ENCODE data around the gene AHNAK2. TPM values are rescaled to one million over a fixed set of nuclear protein-coding genes. Genes with fewer than 3 reads are reported as not detected.

The AHNAK2 gene
- total RNA-seq, 1 experiment from 2014 or later = 45.0 TPM

DNA sequence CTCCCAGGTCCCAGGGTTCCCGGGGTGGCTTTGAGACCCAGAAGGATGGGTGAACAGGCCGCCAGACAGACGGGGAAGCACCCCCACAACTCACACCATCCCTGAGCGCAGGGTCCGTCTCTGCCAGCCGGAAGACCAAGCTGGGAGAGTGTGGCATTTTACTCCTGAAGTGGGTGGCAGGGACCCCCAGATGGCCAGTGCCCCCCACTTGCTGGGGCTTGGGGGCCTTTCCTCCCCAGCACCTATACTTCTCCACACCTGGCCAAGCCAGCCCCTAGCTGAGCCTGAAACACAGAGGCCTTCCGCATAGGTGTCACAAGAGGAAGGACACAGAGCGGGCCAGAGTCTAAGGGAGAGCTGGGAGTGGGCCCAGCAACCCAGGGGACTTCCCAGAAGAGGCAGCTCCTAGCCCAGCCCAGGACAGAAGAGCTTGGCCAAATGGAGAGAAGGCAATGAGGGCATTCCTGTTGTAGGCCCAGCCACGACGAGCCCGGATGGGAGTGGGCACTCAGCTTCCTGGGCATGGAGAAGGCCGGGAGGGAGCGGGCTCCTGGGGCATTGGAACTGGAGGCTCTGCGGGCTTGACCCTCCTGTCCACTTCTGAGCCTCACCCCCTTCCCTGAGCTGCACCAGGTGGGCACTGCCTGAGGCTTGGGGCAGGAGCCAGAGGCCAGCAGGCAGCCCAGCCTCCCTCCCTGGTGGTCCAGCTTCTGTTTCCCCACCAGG is 3.3 kb downstream of the AHNAK2 start:
- H4K20me1 ChIP-seq (ENCODE audit: insufficient read depth) = no peaks in the 10 kb centered on the region
- peaks cover 4% of the 10 kb centered on the region; the same call in 1 of the 2 replicates for H3K79me2 ChIP-seq (ENCODE audit: insufficient read depth, low read length)
- peak overlapping the region; percentile 90 for H3K4me2 ChIP-seq (ENCODE audit: low read length)
- POLR2A ChIA-PET = interaction anchor here (1.0 to 2.1 kb wide), 3 partner anchors 42 to 71 kb away, joined by 3 to 5 read pairs (median 3); no protein-coding TSS in a partner anchor
- RAD21 ChIA-PET (ENCODE audit: low non-redundant PET in 1 of 2, low total read pairs in 2 of 2, uncharacterized antibody in 2 of 2, unreplicated experiment in 2 of 2) = interaction anchor here (1.4 to 1.9 kb wide), 2 partner anchors 40 to 71 kb away, joined by 3 to 6 read pairs; no protein-coding TSS in a partner anchor
- no peak for ATAC-seq
- CTCF ChIA-PET = interaction anchor here (0.6 to 5.3 kb wide), 6 partner anchors 10 to 72 kb away, joined by 3 to 56 read pairs (median 4); no protein-coding TSS in a partner anchor
- peak overlapping the region; percentile 98 for H3K27ac ChIP-seq (ENCODE audit: low read depth, low read length)
- peaks cover 71 to 95% of the 10 kb centered on the region in 2 experiments for H3K4me1 ChIP-seq (ENCODE audit: control insufficient read depth in 1 of 2, insufficient read depth in 2 of 2, low read length in 2 of 2)
- peak overlapping the region; percentile 80 for H3K9ac ChIP-seq (ENCODE audit: low read length)
- BruUV-seq (replicated peaks) = no TSS peak
- DNase-seq (ENCODE audit: low read depth, low spot score) = no peak
- H2AFZ ChIP-seq (ENCODE audit: low read depth, low read length, poor library complexity, severe bottlenecking) = no peak overlapping the region
- intact Hi-C loops (cut with micrococcal nuclease) = loop anchor here (5.0 to 10.0 kb wide), 2 partner anchors 112 to 190 kb away; partner anchors contain the start of gene JAG2
- no peaks in the 10 kb centered on the region for H3K27me3 ChIP-seq (ENCODE audit: insufficient read depth, low read length)
- TF ChIP-seq YY1 (IDR thresholded peaks at IDR 0.05; ENCODE audit: extremely low read depth, insufficient replicate concordance, low read depth, low read length) = no peak
- TF ChIP-seq ZNF274 (IDR thresholded peaks at IDR 0.05; ENCODE audit: low read depth, low read length) = no peak
- TF ChIP-seq SIN3A (IDR thresholded peaks at IDR 0.05; ENCODE audit: low read depth) = no peak
- TF ChIP-seq POLR2A (IDR thresholded peaks at IDR 0.05; ENCODE audit: borderline replicate concordance, extremely low read depth, insufficient read depth, insufficient read length) = no peak
- TF ChIP-seq, protein P1, sequence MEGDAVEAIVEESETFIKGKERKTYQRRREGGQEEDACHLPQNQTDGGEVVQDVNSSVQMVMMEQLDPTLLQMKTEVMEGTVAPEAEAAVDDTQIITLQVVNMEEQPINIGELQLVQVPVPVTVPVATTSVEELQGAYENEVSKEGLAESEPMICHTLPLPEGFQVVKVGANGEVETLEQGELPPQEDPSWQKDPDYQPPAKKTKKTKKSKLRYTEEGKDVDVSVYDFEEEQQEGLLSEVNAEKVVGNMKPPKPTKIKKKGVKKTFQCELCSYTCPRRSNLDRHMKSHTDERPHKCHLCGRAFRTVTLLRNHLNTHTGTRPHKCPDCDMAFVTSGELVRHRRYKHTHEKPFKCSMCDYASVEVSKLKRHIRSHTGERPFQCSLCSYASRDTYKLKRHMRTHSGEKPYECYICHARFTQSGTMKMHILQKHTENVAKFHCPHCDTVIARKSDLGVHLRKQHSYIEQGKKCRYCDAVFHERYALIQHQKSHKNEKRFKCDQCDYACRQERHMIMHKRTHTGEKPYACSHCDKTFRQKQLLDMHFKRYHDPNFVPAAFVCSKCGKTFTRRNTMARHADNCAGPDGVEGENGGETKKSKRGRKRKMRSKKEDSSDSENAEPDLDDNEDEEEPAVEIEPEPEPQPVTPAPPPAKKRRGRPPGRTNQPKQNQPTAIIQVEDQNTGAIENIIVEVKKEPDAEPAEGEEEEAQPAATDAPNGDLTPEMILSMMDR (IDR thresholded peaks at IDR 0.05 in 2 of 3, conservative IDR thresholded peaks at IDR 0.05 in 1 of 3; ENCODE audit: borderline replicate concordance in 1 of 3, insufficient read depth in 1 of 3, low read depth in 2 of 3, low read length in 2 of 3) = no peak
- no peak for TF ChIP-seq CEBPB (IDR thresholded peaks at IDR 0.05; ENCODE audit: low read depth)
- TF ChIP-seq CBX3 (IDR thresholded peaks at IDR 0.05; ENCODE audit: low read depth) = no peak
- TF ChIP-seq EGR1 (IDR thresholded peaks at IDR 0.05; ENCODE audit: low read depth) = no peak
- TF ChIP-seq FOSL1 (IDR thresholded peaks at IDR 0.05; ENCODE audit: low read depth) = no peak
- TF ChIP-seq, protein P2, sequence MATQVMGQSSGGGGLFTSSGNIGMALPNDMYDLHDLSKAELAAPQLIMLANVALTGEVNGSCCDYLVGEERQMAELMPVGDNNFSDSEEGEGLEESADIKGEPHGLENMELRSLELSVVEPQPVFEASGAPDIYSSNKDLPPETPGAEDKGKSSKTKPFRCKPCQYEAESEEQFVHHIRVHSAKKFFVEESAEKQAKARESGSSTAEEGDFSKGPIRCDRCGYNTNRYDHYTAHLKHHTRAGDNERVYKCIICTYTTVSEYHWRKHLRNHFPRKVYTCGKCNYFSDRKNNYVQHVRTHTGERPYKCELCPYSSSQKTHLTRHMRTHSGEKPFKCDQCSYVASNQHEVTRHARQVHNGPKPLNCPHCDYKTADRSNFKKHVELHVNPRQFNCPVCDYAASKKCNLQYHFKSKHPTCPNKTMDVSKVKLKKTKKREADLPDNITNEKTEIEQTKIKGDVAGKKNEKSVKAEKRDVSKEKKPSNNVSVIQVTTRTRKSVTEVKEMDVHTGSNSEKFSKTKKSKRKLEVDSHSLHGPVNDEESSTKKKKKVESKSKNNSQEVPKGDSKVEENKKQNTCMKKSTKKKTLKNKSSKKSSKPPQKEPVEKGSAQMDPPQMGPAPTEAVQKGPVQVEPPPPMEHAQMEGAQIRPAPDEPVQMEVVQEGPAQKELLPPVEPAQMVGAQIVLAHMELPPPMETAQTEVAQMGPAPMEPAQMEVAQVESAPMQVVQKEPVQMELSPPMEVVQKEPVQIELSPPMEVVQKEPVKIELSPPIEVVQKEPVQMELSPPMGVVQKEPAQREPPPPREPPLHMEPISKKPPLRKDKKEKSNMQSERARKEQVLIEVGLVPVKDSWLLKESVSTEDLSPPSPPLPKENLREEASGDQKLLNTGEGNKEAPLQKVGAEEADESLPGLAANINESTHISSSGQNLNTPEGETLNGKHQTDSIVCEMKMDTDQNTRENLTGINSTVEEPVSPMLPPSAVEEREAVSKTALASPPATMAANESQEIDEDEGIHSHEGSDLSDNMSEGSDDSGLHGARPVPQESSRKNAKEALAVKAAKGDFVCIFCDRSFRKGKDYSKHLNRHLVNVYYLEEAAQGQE (IDR thresholded peaks at IDR 0.05; ENCODE audit: low read depth) = no peak
- no peak for TF ChIP-seq POLR2AphosphoS5 (IDR thresholded peaks at IDR 0.05; ENCODE audit: low read depth, low read length)
- TF ChIP-seq, protein P3, sequence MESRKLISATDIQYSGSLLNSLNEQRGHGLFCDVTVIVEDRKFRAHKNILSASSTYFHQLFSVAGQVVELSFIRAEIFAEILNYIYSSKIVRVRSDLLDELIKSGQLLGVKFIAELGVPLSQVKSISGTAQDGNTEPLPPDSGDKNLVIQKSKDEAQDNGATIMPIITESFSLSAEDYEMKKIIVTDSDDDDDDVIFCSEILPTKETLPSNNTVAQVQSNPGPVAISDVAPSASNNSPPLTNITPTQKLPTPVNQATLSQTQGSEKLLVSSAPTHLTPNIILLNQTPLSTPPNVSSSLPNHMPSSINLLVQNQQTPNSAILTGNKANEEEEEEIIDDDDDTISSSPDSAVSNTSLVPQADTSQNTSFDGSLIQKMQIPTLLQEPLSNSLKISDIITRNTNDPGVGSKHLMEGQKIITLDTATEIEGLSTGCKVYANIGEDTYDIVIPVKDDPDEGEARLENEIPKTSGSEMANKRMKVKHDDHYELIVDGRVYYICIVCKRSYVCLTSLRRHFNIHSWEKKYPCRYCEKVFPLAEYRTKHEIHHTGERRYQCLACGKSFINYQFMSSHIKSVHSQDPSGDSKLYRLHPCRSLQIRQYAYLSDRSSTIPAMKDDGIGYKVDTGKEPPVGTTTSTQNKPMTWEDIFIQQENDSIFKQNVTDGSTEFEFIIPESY (IDR thresholded peaks at IDR 0.05; ENCODE audit: extremely low read depth, insufficient replicate concordance, low read length) = no peak
- TF ChIP-seq ELF1 (IDR thresholded peaks at IDR 0.05; ENCODE audit: borderline replicate concordance, low read depth) = no peak
- TF ChIP-seq ZFX (IDR thresholded peaks at IDR 0.05) = no peak
- H3K4me3 ChIP-seq (replicated peaks in 1 of 2; ENCODE audit: low read depth in 1 of 2, low read length in 2 of 2) = no peak overlapping the region; a peak in 1 of 4 replicates
- no peaks in the 10 kb centered on the region for H3K9me3 ChIP-seq (ENCODE audit: control insufficient read depth in 1 of 2, insufficient read depth in 1 of 2, low read depth in 1 of 2, low read length in 2 of 2)
- H3K36me3 ChIP-seq (ENCODE audit: control insufficient read depth in 1 of 2, insufficient read depth in 2 of 2, low read length in 2 of 2) = no peaks in the 10 kb centered on the region
- no peaks in the 10 kb centered on the region for H3K9me2 ChIP-seq (ENCODE audit: insufficient read depth)

Measured in HCT116 (cell line).